HG02588 (cell line): ENCODE data around the gene GPR22.

Experiments used
- ATAC-seq: cut with Tn5 transposase; IDR thresholded peaks from one replicate; pipeline ENCODE4 v1.9.1; 2021; ENCODE audit warnings: mild to moderate bottlenecking, moderate library complexity; ENCODE audit not compliant: unreplicated experiment

Gene GPR22, protein sequence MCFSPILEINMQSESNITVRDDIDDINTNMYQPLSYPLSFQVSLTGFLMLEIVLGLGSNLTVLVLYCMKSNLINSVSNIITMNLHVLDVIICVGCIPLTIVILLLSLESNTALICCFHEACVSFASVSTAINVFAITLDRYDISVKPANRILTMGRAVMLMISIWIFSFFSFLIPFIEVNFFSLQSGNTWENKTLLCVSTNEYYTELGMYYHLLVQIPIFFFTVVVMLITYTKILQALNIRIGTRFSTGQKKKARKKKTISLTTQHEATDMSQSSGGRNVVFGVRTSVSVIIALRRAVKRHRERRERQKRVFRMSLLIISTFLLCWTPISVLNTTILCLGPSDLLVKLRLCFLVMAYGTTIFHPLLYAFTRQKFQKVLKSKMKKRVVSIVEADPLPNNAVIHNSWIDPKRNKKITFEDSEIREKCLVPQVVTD

DNA sequence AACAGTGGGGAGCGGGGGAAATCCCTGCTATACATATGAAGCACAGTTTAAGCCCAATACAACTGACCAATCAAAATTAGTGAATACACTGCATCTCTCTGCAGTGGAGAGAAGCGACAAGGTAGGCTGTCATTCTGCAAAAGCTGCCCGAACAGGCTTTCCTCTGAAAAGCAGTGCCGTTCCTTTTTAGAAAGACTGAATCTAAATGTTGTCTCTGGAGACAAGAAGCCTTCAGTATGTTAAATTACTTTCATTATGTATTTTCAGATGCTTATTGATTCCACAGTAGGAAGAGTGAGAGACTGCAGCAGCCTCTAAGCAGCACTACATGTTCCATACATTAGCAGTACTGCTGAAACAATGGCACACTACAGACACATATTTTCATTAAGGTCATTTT, at the start of gene GPR22:
TSS of gene GPR22 (plus strand) at position 129 of the 400 bp plus-strand sequence. CDS start 4,004 bp downstream, outside the sequence.
- no peak for ATAC-seq

DNA sequence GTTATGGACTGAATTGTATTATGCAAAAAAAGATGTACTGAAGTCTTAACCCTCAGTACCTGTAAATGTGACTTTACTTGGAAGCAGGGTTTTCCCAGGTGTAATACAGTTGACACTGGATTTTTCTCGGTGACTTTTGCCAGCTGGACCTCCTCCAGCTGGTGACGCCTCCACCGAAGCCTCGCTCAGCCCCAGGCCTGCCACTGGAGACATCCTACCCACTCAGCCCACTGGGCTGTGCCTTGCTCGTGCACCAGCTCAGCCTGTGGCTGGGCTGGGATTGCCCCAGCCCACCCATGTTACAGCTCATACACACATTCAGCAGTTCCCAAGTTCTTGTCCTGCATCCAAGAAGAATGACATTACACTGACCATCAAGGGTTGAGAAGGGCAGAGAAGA, 42.4 kb upstream of the GPR22 start:
- no peak for ATAC-seq

DNA sequence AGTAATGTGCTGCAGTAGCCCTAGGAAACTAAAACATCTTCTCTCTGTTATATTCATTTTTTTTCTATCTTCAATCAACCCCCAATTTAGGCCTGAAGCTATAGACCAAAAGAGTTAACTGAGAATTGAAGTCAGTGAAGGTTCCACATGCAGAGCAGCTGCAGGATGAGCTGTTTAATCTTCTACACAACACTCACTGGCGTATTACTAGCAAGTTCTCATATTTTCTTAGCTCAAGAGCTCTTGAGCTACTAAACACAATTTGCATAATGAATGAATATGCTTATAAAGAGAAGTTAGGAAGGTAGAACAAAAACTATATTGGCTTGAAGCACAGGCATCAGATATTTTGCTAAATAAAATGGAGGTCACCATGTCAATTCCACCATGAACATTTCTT, 41.2 kb upstream of the GPR22 start:
- ATAC-seq = no peak

DNA sequence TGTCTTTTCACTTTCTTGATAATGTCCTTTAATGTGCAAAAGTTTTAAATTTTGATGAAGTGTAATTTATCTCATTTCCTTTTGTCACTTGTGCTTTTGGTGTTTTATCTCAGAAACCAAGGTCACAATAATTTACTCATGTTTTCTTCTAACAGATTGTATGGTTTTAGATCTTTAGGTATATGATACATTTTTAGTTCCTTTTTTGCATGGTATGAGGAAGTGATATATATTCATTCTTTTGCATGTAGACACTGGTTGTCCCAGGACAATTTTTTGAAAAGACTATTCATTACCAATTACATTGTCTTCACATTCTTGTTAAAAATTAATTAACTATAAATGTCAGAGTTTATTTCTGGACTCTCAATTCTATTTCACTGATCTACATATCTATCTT, 39.8 kb upstream of the GPR22 start:
- ATAC-seq = no peak

DNA sequence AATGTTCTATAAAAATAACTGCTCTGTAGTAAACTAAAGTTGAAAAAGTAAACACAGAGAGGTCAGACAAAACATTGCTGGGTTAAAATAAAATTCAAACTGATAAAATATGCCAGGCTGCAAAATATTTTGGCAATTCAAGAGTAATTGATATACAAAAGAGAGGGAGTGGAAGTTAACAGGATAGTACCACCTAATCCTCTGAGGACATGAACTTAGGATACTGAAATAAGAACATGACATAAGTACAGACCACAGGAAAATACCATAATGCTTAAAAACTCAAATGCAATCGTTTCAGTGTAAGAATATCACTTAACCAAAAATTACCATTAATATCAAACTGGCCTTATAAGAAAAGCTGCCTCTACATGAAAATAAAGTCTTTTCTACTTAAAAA, 37.6 kb upstream of the GPR22 start:
- ATAC-seq = no peak

DNA sequence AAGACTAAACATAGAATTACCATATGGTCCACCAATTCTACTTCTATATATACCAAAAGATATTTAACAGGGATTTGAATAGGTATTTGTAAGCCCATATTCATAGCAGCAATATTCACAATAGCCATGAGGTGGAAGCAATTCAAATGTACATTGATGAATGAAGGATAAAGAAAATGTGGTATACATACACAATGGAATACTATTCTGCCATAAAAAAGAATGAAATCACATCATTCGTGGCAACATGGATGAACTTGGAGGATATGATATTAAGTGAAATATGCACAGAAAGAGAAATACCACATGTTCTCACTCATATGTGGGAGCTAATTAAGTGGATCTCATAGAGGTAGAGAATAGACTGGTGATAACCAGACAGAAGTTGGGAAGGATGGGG, 34.1 kb upstream of the GPR22 start:
- no peak for ATAC-seq

DNA sequence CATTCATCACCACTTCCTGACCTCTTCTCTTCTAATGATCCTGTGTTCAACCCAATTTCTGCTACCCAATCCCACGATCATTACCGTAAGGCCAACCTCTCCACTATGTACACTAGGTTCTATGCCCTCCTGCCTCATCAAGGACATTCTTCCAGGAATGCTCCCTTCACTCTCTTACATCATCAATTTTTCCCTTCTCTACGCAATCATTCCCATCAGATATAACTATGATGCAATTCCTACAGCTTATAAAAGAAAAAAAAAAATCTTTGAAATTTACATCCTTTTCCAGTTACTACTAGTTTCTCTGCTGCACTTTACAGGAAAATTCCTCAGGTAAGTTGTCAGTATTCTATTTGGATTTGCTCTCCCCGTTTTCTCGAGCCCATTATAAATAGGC, 30.8 kb upstream of the GPR22 start:
- no peak for ATAC-seq

DNA sequence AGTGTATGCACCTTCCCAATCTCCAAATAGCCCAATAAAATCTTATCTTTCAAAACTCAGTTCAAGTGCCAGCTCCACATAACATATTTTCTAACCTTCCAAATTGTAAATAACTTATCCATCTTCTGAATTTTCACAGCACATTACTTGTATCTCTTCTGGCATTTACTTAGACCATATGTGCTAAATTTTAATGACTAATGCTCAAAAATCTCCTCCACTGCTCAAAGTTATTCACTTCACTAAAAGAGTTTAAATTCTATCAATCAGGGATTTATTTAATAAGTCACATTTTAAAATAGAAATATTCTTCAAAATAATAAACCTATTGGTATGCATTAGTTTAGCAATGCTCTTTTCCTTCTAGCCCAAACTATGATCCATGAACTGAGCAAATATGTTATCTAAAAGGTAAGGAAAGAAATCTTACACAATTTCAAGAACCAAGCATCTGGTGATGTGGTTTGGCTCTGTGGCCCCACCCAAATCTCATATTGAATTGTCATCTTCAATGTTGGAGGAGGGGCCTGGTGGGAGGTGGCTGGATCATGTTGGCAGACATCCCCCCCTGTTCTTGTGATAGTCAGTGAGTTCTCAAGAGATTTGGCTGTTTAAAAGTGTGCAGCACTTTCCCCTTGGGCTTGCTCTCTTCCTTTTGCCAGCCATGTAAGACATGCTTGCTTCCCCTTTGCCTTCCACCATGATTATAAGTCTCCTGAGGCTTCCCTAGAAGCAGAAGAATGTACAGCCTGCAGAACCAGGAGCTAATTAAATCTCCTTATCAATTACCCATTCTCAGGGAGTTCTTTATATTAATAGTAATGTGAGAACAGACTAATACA, 28.1 kb upstream of the GPR22 start:
- ATAC-seq = no peak

DNA sequence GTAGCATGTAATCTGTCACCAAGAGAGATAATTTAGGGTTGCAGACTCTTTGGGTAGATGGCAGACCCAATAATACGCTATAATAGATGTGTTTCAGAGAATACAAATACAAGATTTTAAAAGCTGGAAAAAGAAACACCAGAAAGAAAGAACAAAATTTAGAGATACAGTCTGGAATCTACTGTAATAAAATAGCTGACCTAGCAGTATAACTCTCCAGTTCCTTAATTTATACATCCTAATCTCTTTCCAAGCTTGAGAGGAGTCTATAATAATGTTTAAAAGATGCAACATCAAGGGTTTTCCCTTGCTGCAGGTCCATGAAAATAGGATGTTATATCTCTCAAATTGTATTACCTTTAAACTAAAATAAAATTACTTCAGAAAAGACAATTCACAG, 27.2 kb upstream of the GPR22 start:
- no peak for ATAC-seq

DNA sequence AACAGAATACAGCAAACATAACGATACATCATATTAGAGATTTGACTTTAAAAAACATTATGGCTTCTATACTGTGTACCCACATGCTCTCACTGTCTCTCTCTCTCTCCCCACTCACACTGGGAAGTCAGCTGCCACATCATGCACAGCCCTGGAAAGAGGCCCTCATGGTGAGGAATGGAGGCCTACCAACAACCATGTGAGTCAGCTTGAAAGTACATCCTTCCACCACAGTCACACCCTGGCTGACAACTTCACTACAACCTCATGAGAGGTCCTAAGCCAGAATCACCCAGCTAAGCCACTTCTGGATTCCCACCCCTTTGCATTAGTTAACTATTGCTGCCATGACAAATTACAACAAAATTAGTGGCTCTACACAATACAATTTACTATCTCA, 23.3 kb upstream of the GPR22 start:
- ATAC-seq = no peak

DNA sequence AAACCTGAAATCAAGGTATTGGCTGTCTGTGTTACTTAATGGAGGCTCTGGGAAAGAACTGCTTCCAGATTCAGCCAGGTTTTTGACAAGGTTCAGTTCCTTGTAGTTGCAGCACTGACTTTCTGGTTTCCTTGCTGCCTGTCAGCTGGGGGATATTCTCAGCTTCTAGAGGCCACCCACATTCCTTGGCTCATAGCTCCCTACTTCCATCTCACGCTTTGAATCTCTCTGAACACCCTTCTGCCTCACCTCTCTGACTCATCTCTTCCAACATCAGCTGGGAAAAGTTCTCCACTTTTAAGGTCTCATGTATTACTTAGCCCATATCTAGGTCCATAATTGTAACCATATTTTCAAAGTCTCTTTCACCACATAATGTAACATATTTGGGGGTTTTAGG, 22.9 kb upstream of the GPR22 start:
- ATAC-seq = no peak

DNA sequence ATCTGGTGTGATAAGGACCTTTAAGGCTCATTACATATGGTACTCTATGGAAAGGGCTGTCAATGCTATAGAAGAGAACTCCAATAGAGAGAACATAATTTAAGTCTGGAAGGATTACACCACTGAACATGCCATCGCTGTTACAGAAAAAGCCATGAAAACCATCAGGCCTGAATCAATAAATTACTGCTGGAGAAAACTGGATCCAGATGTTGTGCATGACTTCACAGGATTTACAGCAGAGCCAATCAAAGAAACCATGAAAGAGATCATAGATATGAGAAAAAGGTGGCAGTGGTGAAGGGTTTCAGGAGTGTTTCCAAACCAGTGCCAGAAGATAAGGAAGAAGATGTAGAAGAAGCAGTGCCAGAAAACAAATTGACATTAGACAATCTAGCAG, 18.9 kb upstream of the GPR22 start:
- no peak for ATAC-seq

DNA sequence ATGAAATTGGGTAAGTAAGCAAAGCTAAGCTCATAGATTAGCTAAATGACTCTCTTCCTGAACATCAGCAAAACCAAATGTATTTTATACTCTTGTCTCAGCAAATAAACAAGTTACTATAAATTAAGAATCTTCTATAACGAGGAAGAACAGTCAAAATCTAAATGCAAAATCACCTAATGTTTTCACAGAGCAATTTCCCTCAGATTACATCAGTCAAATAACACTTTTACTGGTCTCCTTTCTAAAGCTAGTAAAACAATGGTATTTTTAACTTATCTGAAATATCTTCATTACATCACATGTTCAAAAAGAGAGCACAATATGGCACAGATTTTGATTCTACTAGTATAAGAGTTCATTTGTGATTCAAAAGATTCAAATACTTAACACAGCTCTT, 16.5 kb upstream of the GPR22 start:
- no peak for ATAC-seq

DNA sequence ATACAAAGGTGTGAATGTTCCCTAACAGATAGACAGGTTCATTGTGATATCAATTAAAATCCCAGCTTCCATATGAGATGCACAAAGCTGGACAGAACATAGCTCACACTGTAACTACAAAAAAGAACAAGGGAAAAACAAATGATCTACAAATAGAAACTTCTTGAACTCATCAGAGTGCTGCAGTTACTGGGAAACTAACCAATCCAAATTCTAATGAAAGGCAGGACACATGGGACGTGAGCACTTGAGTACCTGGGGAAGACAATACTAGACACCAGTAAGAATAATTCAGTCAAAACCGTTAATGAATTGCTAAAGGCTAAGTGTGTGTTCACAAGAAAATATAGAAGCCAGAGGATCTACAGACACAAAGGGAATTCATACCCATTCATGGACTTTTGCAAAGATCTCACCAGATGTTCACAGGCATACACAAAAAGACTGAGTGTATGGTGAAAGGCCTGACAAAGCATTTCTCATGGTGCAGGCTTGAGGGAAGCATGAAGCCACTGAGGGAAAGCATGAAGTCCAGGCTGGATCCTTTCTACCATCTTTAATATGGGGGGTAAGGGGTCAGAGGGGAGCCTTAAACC, 7.8 kb upstream of the GPR22 start:
- ATAC-seq = no peak

DNA sequence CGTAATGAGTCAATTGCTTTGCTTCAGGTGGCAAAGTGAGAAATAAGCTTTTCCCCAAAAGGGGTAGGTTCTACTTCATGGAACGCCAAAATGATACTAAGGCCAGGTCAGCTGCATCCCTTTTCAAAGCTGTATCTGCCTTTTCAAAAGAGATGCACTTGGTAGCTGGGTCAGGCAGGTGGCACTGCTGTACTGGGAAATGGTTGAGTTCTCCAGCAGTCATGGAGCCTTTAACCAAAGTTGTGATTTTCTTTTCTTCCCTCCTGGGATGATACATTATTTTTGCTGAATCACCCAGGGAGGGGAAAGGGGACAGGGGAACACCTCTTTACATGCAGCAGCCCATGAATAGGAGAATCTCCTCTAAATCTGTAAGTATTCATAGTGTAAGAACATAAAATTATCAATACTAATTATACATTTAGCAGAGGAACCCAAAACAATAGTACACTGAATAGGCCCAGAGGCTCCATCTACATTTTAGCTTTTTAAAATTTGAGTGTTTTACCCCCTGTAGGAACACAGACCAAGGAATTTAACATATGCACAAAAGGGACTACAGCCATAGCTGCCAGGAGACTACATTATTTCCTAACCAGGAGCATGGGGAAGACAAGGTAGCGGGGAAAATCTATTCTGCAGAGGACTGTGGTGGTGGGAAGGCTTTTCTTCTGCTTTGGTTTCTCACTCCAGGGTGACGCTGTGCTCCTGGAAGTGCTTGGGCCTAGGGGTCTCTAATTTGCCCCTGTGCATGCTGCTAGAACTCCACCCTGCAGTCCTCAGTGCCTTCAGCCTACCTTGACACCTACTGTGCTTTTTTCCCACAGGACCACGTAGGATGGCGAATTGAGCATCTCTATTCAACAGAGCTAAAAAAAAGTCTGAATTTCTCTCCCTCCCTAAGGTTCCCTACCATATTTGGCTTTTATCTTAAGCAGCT, 6.4 kb upstream of the GPR22 start:
- no peak for ATAC-seq

DNA sequence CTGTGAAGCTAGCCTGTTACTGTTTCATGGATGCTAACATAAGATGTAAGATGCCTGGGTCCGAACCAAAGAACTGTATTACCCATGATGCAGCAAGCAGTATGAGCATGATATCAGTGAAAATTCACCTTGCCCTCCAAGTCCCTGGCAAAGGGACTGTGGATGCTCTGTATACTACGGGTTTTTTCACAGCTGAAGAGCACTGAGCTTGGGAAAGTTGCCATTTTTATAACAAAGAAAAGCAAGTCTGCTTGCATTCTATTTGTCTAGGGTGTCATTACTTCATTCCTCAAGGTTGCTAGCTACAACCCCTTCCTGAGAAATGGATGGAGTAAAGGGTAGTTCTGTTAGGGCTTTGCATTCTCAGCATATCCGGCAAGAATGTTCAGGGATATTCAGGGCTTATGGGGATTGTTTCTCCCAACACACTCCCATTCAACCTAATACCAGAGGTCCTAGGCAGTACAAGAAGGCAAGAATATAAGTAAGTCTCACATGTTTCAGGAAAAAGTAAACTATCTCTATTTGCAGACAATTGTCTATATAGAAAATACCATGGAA, 5.1 kb upstream of the GPR22 start:
- no peak for ATAC-seq

DNA sequence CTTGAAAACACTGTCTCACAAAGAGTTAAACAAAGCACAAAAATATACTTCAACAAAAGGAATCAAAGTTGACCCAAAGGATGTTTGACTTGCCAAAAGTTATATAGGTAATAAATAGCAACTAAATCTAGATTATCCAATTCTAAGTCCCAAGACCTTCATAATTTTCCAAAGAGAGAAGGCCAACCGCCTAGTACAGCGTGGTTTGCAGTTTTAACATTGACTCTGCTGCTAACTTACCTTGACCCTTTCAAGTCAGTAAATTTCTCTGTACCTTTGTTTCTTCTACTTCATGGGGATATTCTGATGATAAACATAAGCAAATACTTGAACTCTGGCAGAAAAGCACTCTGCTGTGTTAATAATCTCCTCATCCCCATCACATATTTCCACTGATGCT, 1.9 kb upstream of the GPR22 start:
- ATAC-seq = no peak

DNA sequence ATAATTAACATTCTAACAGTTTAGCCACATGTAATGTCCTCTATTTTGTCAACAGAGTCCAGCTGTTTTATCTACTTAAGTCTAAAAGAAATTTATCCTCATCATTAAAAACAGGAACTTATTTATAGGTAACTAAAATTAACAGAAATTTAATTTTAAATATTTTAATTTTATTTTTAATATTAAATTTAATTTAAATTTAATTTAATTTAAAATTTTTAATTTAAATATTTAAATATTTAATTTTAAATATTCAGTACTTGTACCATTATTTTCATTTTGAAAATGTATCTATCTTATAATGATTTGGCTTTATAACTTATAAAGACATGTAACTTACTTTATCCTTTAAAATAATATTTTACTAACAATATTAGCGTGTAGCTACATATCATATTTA, 1.0 kb upstream of the GPR22 start:
- no peak for ATAC-seq

DNA sequence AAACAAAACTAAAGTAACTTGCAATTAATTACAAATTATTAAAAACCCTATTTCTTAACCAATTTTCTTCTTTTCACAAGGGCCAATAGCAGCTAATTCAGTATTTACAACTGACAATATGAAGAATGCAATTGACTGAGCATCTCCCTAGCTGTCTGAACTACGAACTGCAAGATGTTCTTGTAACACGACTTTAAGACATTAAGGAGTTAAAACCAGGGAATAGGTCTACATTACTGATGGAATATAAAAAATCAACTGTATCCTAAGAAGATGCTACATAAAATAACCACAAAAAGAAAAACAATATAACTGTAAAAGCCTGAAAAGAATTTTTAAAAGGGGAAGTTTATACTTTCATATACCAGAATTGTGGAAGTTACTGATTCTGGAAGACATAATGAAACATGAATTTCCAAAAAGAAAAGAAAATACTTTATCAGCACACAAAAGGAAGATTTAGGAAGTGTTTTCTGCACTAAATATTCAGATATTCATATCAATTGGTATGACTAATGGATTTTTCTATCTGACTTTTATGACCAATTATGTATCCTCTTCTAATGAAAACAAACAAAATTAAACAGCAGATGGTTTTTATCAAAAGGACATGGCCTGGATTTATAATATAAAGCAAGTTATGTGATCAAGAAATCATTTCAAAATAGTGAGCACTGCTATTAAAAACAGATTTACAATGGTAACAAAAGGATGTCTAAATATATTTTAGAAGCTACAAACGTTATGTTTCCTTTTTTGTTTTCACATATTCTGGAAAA, 1.6 kb downstream of the GPR22 start:
- ATAC-seq = no peak

DNA sequence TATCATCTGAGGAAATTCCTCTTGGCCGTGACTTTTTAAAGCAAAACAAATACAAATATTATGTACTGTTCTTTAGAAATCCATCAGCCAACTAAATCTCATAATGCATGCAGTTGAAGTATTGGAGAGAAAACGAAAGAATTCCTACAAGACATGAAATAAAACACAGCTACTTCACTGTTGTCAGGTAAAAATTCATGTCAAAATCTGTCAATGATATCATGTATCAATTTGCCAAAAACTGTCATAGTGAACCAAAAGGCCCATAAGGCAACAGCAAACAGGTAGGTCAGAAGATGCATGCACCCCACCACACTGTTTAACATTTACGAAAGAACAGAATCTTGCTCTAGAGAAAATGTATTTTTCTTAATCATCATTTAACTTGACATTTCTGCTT, 2.3 kb downstream of the GPR22 start:
- no peak for ATAC-seq
